Measurements from ENCODE around the gene CHMP1A.
A peak's percentile ranks its signal among the peaks of the same experiment; 100 is the strongest.

CHMP1A gene

DNA sequence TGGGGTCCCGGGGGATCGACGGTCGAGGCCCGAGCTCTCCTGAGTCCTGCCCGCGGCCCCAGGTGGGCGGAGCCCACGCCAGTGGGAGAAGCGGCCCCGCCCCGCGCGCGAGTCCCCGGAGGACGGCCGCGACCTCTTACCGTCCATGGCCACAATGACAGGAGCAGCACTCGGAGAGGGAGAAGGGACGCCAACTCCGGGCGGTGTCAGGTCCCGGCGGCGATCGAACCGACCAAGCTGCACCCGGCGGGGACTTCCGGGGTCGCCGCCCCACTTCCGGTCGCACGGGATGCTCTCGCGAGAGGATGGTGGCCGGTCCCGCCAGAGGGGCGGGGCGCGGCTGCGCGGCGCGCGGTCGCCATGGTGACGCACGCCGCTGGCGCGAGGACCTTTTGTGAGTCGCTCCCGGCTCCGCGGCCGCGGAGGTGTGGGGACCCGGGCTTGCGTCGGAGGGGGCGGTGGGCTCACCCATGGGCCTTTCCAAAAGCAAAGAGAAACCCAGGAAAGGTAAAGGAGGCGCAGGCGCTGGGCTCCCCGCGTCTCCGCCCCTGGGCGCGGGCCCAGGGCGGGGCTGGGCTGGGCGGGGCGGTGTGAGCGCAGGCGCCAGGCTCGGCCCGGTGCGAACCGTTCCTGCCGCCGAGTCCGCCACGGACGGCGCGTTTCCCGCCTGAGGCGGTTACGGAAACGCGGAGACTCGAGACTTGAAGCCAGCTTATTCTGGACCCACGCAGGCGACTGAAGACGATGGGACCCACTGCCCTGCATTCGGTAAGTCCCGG lies at the start of gene CHMP1A, which contains the start of gene SPATA33:
TSS of gene CHMP1A (minus strand) at position 267 of the 779 bp plus-strand sequence. CDS start at position 147, 120 bp downstream.
TSS of gene SPATA33 (plus strand) at position 395 of the 779 bp plus-strand sequence. CDS start at position 471, 76 bp downstream.
- TF ChIP-seq, protein P1, sequence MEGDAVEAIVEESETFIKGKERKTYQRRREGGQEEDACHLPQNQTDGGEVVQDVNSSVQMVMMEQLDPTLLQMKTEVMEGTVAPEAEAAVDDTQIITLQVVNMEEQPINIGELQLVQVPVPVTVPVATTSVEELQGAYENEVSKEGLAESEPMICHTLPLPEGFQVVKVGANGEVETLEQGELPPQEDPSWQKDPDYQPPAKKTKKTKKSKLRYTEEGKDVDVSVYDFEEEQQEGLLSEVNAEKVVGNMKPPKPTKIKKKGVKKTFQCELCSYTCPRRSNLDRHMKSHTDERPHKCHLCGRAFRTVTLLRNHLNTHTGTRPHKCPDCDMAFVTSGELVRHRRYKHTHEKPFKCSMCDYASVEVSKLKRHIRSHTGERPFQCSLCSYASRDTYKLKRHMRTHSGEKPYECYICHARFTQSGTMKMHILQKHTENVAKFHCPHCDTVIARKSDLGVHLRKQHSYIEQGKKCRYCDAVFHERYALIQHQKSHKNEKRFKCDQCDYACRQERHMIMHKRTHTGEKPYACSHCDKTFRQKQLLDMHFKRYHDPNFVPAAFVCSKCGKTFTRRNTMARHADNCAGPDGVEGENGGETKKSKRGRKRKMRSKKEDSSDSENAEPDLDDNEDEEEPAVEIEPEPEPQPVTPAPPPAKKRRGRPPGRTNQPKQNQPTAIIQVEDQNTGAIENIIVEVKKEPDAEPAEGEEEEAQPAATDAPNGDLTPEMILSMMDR (IDR thresholded peaks at IDR 0.05; ENCODE audit: low read depth, low read length, missing control alignments) = no peak
- peak; percentile 57 for DNase-seq (ENCODE audit: low read depth)

DNA sequence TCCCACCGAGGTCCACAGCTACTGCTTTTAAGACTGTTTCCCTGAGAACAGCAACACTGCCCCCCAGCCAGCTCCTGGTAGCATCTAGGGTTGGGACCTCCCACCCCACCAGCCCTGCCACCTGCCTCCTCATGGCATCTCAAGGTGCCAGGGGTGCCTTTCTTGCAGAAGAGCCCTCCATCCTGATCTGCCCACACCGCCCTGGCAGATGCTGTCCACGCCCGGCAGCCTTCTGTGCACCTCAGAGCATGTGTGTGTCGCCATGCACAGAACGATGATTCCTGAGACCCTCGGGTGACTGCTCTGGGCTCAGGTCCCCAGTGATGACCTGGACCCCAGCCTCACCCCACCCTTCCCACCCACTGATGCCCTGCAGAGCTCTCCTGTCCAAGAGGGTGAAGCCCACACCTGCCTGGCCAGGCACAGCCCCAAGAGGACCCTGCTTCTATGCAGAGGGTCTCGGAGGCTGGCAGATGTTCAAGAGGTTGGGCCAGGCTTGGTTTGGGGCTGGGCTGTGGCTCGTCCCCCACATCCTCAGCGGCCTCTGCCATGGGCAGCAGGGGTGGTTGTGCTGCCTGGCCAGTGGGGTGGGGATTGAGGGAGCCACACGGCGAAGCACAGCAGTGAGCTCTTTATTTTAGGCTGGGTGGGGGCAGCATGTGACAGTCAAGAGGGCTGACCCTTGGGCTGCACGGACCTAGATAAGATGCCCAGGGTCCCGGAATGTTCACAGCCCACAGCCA lies 49.2 kb upstream of the CHMP1A start:
- TF ChIP-seq, protein P1 (IDR thresholded peaks at IDR 0.05; ENCODE audit: low read depth, low read length, missing control alignments) = no peak
- H3K4me3 ChIP-seq (ENCODE audit: low read depth, low read length) = no peak overlapping the region
- DNase-seq (ENCODE audit: low read depth) = no peak

More for the DNA sequence above, at the start of gene CHMP1A, which contains the start of gene SPATA33:
- H3K4me3 ChIP-seq (ENCODE audit: low read depth, low read length) = peak within 1 kb of the TSS; percentile 66

DNA sequence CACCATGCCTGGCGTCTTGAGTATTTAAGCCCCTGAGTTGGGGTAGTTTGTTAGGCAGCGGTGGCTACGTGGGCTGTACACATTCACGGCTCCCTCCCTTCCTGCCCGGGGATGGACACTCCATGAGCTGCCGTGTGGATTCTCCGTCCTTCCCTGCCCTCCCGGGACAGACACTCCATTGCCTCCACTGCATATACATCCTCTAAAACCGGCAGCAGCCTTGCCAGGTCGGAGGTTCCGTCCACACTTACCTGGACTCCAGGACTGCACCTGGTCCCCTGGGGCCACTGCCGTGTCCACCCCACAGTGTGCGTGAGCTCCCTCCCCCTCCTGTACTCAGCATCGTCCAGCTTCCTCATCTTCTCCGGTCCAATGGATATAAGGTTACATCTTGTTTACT lies 47.5 kb upstream of the CHMP1A start:
- no peak for DNase-seq (ENCODE audit: low read depth)
- no peak overlapping the region for H3K4me3 ChIP-seq (ENCODE audit: low read depth, low read length)
- TF ChIP-seq, protein P1 (IDR thresholded peaks at IDR 0.05; ENCODE audit: low read depth, low read length, missing control alignments) = no peak

DNA sequence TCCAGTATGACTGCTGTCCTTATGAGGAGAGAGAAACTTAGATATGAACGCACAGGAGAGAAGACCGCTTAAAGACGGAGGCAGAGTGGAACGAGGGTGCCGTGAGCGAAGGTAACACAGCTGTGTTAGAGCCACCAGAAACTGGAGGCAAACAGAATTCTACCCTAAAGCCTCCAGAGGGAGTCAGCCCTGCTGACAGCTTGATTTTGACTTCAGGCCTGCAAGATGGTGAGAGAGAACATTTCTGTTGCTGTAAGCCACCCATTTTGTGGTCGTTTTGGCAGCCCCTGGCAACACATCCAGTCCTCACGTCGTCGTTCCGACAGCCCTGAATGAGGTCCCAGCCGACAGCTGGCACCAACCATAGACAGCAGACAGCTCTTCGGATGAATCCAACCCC lies 46.8 kb upstream of the CHMP1A start:
- no peak for DNase-seq (ENCODE audit: low read depth)
- no peak overlapping the region for H3K4me3 ChIP-seq (ENCODE audit: low read depth, low read length)
- TF ChIP-seq, protein P1 (IDR thresholded peaks at IDR 0.05; ENCODE audit: low read depth, low read length, missing control alignments) = no peak

DNA sequence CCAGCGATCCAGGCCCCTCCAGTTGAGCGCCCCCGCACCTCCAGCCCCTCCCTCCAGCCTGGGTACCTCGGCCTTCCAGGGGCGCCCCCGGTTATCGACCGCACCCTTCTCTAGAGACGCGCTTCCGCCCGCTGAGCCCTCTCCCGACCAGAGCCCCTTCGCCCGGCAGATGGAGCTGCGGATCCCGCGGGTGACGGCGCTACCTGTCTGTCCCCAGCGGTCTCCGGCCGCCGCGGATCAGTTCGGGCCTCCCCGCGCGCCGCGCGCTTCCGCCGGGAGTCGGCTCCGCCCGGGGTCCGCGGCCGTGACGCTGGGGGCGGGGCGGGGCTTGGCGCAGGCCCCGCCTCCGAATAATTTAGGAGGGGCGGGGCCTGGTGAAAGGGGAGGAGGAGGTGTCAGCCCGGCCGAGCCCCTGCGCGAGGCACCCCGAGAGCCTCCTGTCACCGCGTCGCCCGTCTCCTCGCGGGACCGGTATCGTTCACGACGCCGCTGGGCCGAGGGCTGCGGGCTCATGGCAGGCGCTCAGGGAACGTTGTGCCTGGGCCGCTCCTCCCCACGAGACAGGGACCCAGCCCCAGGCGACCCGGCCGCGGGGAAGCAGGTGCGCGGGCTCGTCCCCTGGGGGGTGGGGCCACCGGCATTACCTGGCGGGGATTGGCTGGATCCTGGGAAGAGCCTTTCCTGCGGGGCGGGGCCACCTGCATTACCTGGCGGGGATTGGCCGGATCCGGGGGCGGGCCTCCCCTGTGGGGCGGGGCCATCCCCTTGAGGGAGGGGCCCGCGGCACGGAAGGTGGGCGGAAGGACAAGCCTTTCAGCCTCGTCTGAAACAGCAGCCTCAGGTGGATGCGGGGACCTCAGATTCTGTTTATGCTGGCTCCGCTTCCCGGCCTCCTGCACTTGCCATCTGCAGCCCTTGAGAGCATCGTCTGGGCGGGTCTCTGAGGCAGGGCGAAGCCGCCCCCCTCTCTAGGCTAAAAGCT lies 44.2 kb upstream of the CHMP1A start, which contains the start of gene SPATA2L:
TSS of gene SPATA2L (minus strand) at position 281 of the 982 bp plus-strand sequence. CDS start 473 bp downstream, outside the sequence.
- DNase-seq (ENCODE audit: low read depth) = peak; percentile 79
- peak within 1 kb of the TSS; percentile 64 for H3K4me3 ChIP-seq (ENCODE audit: low read depth, low read length)
- TF ChIP-seq, protein P1 (IDR thresholded peaks at IDR 0.05; ENCODE audit: low read depth, low read length, missing control alignments) = peak; percentile 32
